ENCODE measurements around the gene SMIM44. TPM values are rescaled to one million over a fixed set of nuclear protein-coding genes. Genes with fewer than 3 reads are reported as not detected.
"Not testable (repeated sequence)": the region's sequence is repeated elsewhere in the genome, so short reads cannot be mapped to it uniquely, and the experiment has no call there.

SMIM44 gene
- not detected for total RNA-seq

DNA sequence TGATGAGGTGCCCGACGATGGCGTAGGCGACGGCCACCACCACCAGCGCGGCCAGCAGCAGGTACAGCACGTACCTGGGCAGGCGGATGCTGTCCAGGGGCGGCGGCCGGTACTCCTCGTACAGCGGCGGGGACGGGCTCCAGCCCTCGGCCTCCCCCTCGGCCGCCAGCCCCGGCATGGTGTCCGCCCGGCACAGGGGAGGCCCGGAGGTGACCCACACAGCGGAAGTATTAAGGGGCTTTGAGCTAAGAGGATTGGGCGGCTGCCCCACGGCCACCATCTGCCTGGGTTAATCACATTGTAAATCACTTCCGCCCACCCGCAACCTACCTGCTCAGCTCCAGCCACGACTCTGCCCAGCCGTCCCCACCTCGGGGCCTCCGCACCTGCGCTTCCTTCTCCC lies at the start of gene SMIM44:
TSS of gene SMIM44 (minus strand) at position 216 of the 403 bp plus-strand sequence. CDS start at position 178, 38 bp downstream.
- Histone ChIP-seq H3K4me1 (no peaks in the 10 kb centered on the region), H3K9me3 (no peaks in the 10 kb centered on the region), H3K4me3 (replicated peaks in 1 of 3) (no peak within 1 kb of the TSS), H3K27ac (no peak within 1 kb of the TSS), H3K27me3 (no peaks in the 10 kb centered on the region), H3K36me3 (no peaks in the 10 kb centered on the region)
- no peak for TF ChIP-seq POLR2A (IDR thresholded peaks at IDR 0.05)
- TF ChIP-seq, protein P1, sequence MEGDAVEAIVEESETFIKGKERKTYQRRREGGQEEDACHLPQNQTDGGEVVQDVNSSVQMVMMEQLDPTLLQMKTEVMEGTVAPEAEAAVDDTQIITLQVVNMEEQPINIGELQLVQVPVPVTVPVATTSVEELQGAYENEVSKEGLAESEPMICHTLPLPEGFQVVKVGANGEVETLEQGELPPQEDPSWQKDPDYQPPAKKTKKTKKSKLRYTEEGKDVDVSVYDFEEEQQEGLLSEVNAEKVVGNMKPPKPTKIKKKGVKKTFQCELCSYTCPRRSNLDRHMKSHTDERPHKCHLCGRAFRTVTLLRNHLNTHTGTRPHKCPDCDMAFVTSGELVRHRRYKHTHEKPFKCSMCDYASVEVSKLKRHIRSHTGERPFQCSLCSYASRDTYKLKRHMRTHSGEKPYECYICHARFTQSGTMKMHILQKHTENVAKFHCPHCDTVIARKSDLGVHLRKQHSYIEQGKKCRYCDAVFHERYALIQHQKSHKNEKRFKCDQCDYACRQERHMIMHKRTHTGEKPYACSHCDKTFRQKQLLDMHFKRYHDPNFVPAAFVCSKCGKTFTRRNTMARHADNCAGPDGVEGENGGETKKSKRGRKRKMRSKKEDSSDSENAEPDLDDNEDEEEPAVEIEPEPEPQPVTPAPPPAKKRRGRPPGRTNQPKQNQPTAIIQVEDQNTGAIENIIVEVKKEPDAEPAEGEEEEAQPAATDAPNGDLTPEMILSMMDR (IDR thresholded peaks at IDR 0.05): no peak
- intact Hi-C loops (cut with DNase I): no loop called here
- 81 to 83% methylated on average over 10 to 26 of the region's 33 CpGs for WGBS, 2 donors
- no peak for DNase-seq

DNA sequence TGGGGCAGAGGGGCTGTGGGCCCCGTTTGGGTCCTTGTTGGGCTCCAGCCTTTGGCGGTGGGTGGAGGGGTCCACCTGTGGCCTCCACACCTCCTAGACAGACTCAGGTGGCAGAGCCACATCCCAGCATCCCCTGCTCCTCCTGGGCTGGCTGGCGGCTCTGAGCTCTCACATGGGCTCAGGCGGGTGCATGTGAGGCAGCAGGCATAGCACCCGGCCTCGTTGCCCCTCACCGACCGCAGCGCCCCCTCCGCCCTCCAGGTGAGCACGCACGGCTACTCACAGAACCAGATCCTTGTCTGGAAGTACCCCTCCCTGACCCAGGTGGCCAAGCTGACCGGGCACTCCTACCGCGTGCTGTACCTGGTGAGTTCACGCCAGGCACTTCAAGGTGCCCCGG lies 49.8 kb upstream of the SMIM44 start:
- H3K27me3 ChIP-seq: no peaks in the 10 kb centered on the region
- no peak overlapping the region for H3K4me3 ChIP-seq (replicated peaks in 1 of 3)
- no peak for TF ChIP-seq POLR2A (IDR thresholded peaks at IDR 0.05)
- TF ChIP-seq, protein P1 (IDR thresholded peaks at IDR 0.05): no peak
- H3K36me3 ChIP-seq: peaks cover 49 to 62% of the 10 kb centered on the region in 2 donors
- H3K27ac ChIP-seq: no peak overlapping the region
- WGBS, 2 donors: 94 to 97% methylated on average over 9 to 14 of the region's 17 CpGs
- intact Hi-C loops (cut with DNase I): no loop called here
- H3K4me1 ChIP-seq: no peaks in the 10 kb centered on the region
- DNase-seq: no peak
- no peaks in the 10 kb centered on the region for H3K9me3 ChIP-seq

DNA sequence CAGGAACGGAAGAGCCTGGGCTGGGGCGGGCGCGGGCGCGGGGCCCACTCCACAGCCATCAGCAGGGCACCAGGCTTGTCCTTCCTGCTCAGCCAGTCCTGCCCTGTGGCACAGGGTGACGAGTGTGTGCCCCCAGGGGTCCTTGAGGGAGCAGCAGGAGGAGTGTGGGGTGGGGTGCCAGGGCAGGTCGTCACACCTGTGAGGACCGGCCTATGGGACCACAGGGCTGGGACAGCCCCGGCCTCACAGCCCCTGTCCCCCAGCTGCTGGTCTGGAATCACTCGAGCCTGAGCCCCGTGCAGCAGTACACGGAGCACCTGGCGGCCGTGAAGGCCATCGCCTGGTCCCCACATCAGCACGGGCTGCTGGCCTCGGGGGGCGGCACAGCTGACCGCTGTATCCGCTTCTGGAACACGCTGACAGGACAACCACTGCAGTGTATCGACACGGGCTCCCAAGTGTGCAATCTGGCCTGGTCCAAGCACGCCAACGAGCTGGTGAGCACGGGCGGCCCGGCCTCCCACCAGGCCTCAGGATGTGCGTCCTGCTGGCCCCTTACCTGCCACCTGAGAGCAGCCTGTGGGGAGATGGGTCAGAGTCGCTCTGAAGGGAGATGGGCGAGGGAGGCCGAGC lies 49.0 kb upstream of the SMIM44 start:
- Histone ChIP-seq H3K4me1 (no peaks in the 10 kb centered on the region), H3K9me3 (no peaks in the 10 kb centered on the region), H3K4me3 (replicated peaks in 1 of 3) (no peak overlapping the region), H3K27ac (no peak overlapping the region), H3K27me3 (no peaks in the 10 kb centered on the region), H3K36me3 (peaks cover 56 to 70% of the 10 kb centered on the region in 2 donors)
- TF ChIP-seq POLR2A (IDR thresholded peaks at IDR 0.05): no peak
- TF ChIP-seq, protein P1 (IDR thresholded peaks at IDR 0.05): no peak
- intact Hi-C loops (cut with DNase I): no loop called here
- DNase-seq: no peak
- 91 to 100% methylated on average over 4 to 6 of the region's 33 CpGs for WGBS, 2 donors

DNA sequence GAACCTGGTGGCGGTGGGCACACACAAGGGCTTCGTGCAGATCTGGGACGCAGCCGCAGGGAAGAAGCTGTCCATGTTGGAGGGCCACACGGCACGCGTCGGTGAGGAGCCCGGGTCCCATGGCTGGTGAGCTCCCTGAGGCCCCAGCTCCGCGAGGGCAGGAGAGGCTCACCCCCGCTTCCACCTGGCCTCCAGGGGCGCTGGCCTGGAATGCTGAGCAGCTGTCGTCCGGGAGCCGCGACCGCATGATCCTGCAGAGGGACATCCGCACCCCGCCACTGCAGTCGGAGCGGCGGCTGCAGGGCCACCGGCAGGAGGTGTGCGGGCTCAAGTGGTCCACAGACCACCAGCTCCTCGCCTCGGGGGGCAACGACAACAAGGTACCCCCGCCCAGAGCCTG lies 48.5 kb upstream of the SMIM44 start:
- WGBS, 2 donors: 95 to 97% methylated on average over 7 to 11 of the region's 29 CpGs

DNA sequence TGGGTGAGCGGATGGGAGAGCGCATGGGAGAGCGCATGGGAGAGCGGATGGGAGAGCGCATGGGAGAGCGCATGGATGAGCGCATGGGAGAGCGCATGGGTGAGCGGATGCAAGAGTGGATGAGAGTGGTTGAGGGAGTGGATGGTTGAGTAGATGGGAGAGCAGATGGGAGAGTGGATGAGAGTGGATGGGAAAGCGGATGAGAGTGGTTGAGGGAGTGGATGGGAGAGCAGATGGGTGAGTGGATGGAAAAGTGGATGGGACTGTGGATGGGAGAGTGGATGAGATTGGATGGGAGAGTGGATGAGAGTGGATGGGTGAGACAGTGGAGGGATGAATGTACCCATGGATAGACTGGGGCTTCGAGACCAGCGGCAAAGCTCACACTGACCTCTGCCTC lies 47.1 kb upstream of the SMIM44 start:
- no peak for DNase-seq
- no peak overlapping the region for H3K27ac ChIP-seq
- peaks cover 58 to 74% of the 10 kb centered on the region in 2 donors for H3K36me3 ChIP-seq
- 95% methylated on average over 12 of the region's 12 CpGs for WGBS, 2 donors
- intact Hi-C loops (cut with DNase I): no loop called here
- no peaks in the 10 kb centered on the region for H3K27me3 ChIP-seq
- no peak for TF ChIP-seq POLR2A (IDR thresholded peaks at IDR 0.05)
- TF ChIP-seq, protein P1 (IDR thresholded peaks at IDR 0.05): no peak
- H3K4me3 ChIP-seq (replicated peaks in 1 of 3): no peak overlapping the region
- H3K9me3 ChIP-seq: no peaks in the 10 kb centered on the region
- no peaks in the 10 kb centered on the region for H3K4me1 ChIP-seq

More for the DNA sequence above, 48.5 kb upstream of the SMIM44 start:
- no peak overlapping the region for H3K27ac ChIP-seq
- no peaks in the 10 kb centered on the region for H3K4me1 ChIP-seq
- H3K27me3 ChIP-seq: no peaks in the 10 kb centered on the region
- H3K9me3 ChIP-seq: no peaks in the 10 kb centered on the region
- intact Hi-C loops (cut with DNase I): no loop called here
- no peak for DNase-seq
- peaks cover 62 to 75% of the 10 kb centered on the region in 2 donors for H3K36me3 ChIP-seq
- H3K4me3 ChIP-seq (replicated peaks in 1 of 3): no peak overlapping the region
- TF ChIP-seq, protein P1 (IDR thresholded peaks at IDR 0.05): no peak
- no peak for TF ChIP-seq POLR2A (IDR thresholded peaks at IDR 0.05)

DNA sequence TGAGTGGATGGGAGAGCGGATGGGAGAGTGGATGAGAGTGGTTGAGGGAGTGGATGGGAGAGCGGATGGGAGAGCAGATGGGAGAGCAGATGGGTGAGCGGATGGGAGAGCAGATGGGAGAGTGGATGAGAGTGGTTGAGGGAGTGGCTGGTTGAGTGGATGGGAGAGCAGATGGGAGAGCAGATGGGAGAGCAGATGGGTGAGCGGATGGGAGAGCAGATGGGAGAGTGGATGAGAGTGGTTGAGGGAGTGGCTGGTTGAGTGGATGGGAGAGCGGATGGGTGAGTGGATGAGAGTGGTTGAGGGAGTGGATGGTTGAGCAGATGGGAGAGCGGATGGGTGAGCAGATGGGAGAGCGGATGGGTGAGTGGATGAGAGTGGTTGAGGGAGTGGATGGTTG lies 46.1 kb upstream of the SMIM44 start:
- H3K27me3 ChIP-seq; DNase-seq; H3K4me3 ChIP-seq (replicated peaks in 1 of 3); H3K9me3 ChIP-seq; H3K27ac ChIP-seq; intact Hi-C loops (cut with DNase I); H3K4me1 ChIP-seq: not testable (repeated sequence)
- H3K36me3 ChIP-seq: peaks cover 54 to 65% of the 10 kb centered on the region in 2 donors
- 89 to 94% methylated on average over 7 of the region's 7 CpGs for WGBS, 2 donors

Measured in thyroid gland (tissue), 4 donors.